IMR-90 (cell line): ENCODE measurements around the gene KCNQ1. TPM values are rescaled to one million over a fixed set of nuclear protein-coding genes. Genes with fewer than 3 reads are reported as not detected.
A peak's percentile ranks its signal among the peaks of the same experiment; 100 is the strongest.

Source experiments
- ATAC-seq: fragments of 200-7000 bp; cut with Tn5 transposase; 2 replicates; pipeline ENCODE4 v1.9.1; 2020; ENCODE audit warnings: low read depth, mild to moderate bottlenecking, moderate library complexity
- BruUV-seq: library from RNA; stranded (reverse); fragments of 400-500 nt; replicated peaks from 2 replicates; lab custom pipeline; 2021; lab: Mats Ljungman, UMichigan
- CTCF ChIA-PET: fragments of 300-600 bp; formaldehyde crosslinking; extraction: SDS; loops from one replicate; lab custom pipeline; 2021; ENCODE audit warnings: antibody characterized with exemption; lab: Yijun Ruan, JAX
- POLR2A ChIA-PET: fragments of 300-600 bp; sonication (Branson Sonifier 250); formaldehyde crosslinking; loops from one replicate; lab custom pipeline; 2022; ENCODE audit warnings: antibody characterized with exemption; ENCODE audit not compliant: unreplicated experiment; lab: Charles Lee
- DNase-seq: peaks from one replicate; pipeline ENCODE4 v3.0.0; 2013
- H2AFZ ChIP-seq: replicated peaks from 2 replicates; pipeline ENCODE3; 2013; ENCODE audit warnings: low read length, mild to moderate bottlenecking; ENCODE audit not compliant: poor library complexity
- H2AK5ac ChIP-seq: 2 replicates; pipeline ENCODE4 v1.6.1; 2013; ENCODE audit warnings: low read depth, low read length, inconsistent platforms
- H2AK9ac ChIP-seq: replicated peaks from 2 replicates; pipeline ENCODE3; 2013; ENCODE audit warnings: mild to moderate bottlenecking, low read depth, low read length, moderate library complexity; ENCODE audit not compliant: poor library complexity
- H2BK120ac ChIP-seq: 2 replicates; pipeline ENCODE4 v1.6.1; 2013; ENCODE audit warnings: low read depth, low read length, inconsistent platforms
- H2BK15ac ChIP-seq: 3 replicates; pipeline ENCODE4 v1.6.1; 2013; ENCODE audit warnings: low read depth, low read length, inconsistent platforms
- H2BK20ac ChIP-seq: 2 replicates; pipeline ENCODE4 v1.6.1; 2013; ENCODE audit warnings: low read depth, mild to moderate bottlenecking, inconsistent platforms, low read length, moderate library complexity
- H2BK5ac ChIP-seq: 2 replicates; pipeline ENCODE4 v1.6.1; 2013; ENCODE audit warnings: mild to moderate bottlenecking, low read depth, low read length, inconsistent platforms; ENCODE audit not compliant: poor library complexity, severe bottlenecking
- H3K14ac ChIP-seq: replicated peaks from 2 replicates; pipeline ENCODE4 v1.6.1; 2013; ENCODE audit warnings: low read depth, low read length, inconsistent platforms
- H3K18ac ChIP-seq: 2 replicates; pipeline ENCODE4 v1.6.1; 2013; ENCODE audit warnings: low read depth, low read length, control low read depth
- H3K23ac ChIP-seq: 2 replicates; pipeline ENCODE4 v1.6.1; 2013; ENCODE audit warnings: low read depth, low read length, inconsistent platforms
- H3K27ac ChIP-seq: 2 replicates; pipeline ENCODE4 v1.5.1; 2013; ENCODE audit warnings: mild to moderate bottlenecking, control low read depth, low read length; ENCODE audit not compliant: insufficient read depth
- H3K27me3 ChIP-seq: 2 replicates; pipeline ENCODE4 v1.6.1; 2013; ENCODE audit warnings: low read length; ENCODE audit not compliant: control insufficient read depth, insufficient read depth
- H3K36me3 ChIP-seq: 2 replicates; pipeline ENCODE4 v1.6.1; 2013; ENCODE audit warnings: low read length, mixed read lengths; ENCODE audit not compliant: control insufficient read depth, insufficient read depth
- H3K4ac ChIP-seq: 2 replicates; pipeline ENCODE4 v1.6.1; 2013; ENCODE audit warnings: low read depth, low read length, inconsistent platforms
- H3K4me1 ChIP-seq: 2 replicates; pipeline ENCODE4 v1.6.1; 2013; ENCODE audit warnings: low read length, mixed read lengths; ENCODE audit not compliant: control insufficient read depth, insufficient read depth
- H3K4me2 ChIP-seq: 2 replicates; pipeline ENCODE4 v1.6.1; 2013; ENCODE audit warnings: low read depth, mild to moderate bottlenecking, control low read depth, low read length, moderate library complexity
- H3K4me3 ChIP-seq: 2 replicates; pipeline ENCODE4 v1.5.1; 2013; ENCODE audit warnings: low read depth, mild to moderate bottlenecking, control low read depth, low read length, moderate library complexity; ENCODE audit not compliant: insufficient read depth
- H3K56ac ChIP-seq: 2 replicates; pipeline ENCODE4 v1.6.1; 2013; ENCODE audit warnings: low read length, inconsistent platforms; ENCODE audit not compliant: insufficient read depth; ENCODE audit errors: extremely low read depth
- H3K79me1 ChIP-seq, 2 experiments: 2 replicates each; pipeline ENCODE4 v1.6.1; 2013; ENCODE audit warnings: low read length in 2 of 2, inconsistent platforms in 1 of 2, low read depth in 1 of 2
- H3K9ac ChIP-seq: 2 replicates; pipeline ENCODE4 v1.6.1; 2013; ENCODE audit warnings: low read depth, low read length, control low read depth
- H3K9me1 ChIP-seq: 2 replicates; pipeline ENCODE4 v1.6.1; 2013; ENCODE audit warnings: low read length, inconsistent platforms; ENCODE audit not compliant: insufficient read depth
- H3K9me3 ChIP-seq: 2 replicates; pipeline ENCODE4 v1.6.1; 2013; ENCODE audit warnings: low read length; ENCODE audit not compliant: control insufficient read depth, insufficient read depth
- H4K20me1 ChIP-seq: 2 replicates; pipeline ENCODE4 v1.6.1; 2013; ENCODE audit warnings: low read length, inconsistent platforms; ENCODE audit not compliant: insufficient read depth
- H4K5ac ChIP-seq: 2 replicates; pipeline ENCODE4 v1.6.1; 2013; ENCODE audit warnings: mild to moderate bottlenecking, low read depth, low read length, control low read depth
- H4K8ac ChIP-seq, 2 experiments: 2 replicates each; pipeline ENCODE4 v1.6.1; 2013; ENCODE audit warnings: low read depth in 2 of 2, low read length in 2 of 2, control low read depth in 1 of 2, inconsistent platforms in 1 of 2
- H4K91ac ChIP-seq: 2 replicates; pipeline ENCODE4 v1.6.1; 2013; ENCODE audit warnings: low read depth, low read length, inconsistent platforms; ENCODE audit not compliant: insufficient read depth
- BHLHE40 ChIP-seq: fragments of 150-350 bp; IDR thresholded peaks from 2 replicates; pipeline ENCODE4 v1.6.1; 2016; ENCODE audit warnings: mild to moderate bottlenecking, low read depth, low read length
- CEBPB ChIP-seq: IDR thresholded peaks from 2 replicates; pipeline ENCODE4 v1.6.1; 2012; ENCODE audit warnings: low read depth, low read length, improper control_type of control experiment
- CHD1 ChIP-seq: IDR thresholded peaks from 2 replicates; pipeline ENCODE4 v1.6.1; 2012; ENCODE audit warnings: low read depth, low read length, improper control_type of control experiment
- CTCF ChIP-seq: conservative IDR thresholded peaks from 2 replicates; pipeline ENCODE4 v1.5.1; 2012; ENCODE audit warnings: mild to moderate bottlenecking, low read depth, low read length, improper control_type of control experiment
- ELK1 ChIP-seq: fragments of 150-350 bp; IDR thresholded peaks from 2 replicates; pipeline ENCODE4 v1.6.1; 2016; ENCODE audit warnings: low read depth, mild to moderate bottlenecking, low read length, moderate library complexity, borderline replicate concordance
- FOS ChIP-seq: fragments of 150-350 bp; IDR thresholded peaks from 2 replicates; pipeline ENCODE4 v1.6.1; 2016; ENCODE audit warnings: low read depth, low read length
- MAFK ChIP-seq: IDR thresholded peaks from 2 replicates; pipeline ENCODE4 v1.6.1; 2012; ENCODE audit warnings: low read depth, low read length, improper control_type of control experiment
- MAZ ChIP-seq: IDR thresholded peaks from 2 replicates; pipeline ENCODE4 v1.6.1; 2012; ENCODE audit warnings: low read depth, mild to moderate bottlenecking, low read length, improper control_type of control experiment, moderate library complexity, borderline replicate concordance
- MXI1 ChIP-seq: IDR thresholded peaks from 2 replicates; pipeline ENCODE4 v1.6.1; 2012; ENCODE audit warnings: low read depth, mild to moderate bottlenecking, low read length, moderate library complexity, borderline replicate concordance
- NFE2L2 ChIP-seq: fragments of 150-350 bp; IDR thresholded peaks from 2 replicates; pipeline ENCODE4 v1.6.1; 2016; ENCODE audit warnings: low read depth, mild to moderate bottlenecking, low read length
- POLR2A ChIP-seq: IDR thresholded peaks from 2 replicates; pipeline ENCODE4 v1.6.1; 2012; ENCODE audit warnings: mild to moderate bottlenecking, low read depth, low read length
- RAD21 ChIP-seq: IDR thresholded peaks from 2 replicates; pipeline ENCODE4 v1.6.1; 2012; ENCODE audit warnings: low read length, improper control_type of control experiment
- RCOR1 ChIP-seq: IDR thresholded peaks from 2 replicates; pipeline ENCODE4 v1.6.1; 2012; ENCODE audit warnings: mild to moderate bottlenecking, low read length, improper control_type of control experiment; ENCODE audit not compliant: insufficient replicate concordance
- RFX5 ChIP-seq: IDR thresholded peaks from 2 replicates; pipeline ENCODE4 v1.8.0; 2012; ENCODE audit warnings: low read depth, mild to moderate bottlenecking, low read length, moderate library complexity
- SMC3 ChIP-seq: fragments of 150-350 bp; IDR thresholded peaks from 2 replicates; pipeline ENCODE4 v1.6.1; 2016; ENCODE audit warnings: low read depth, mild to moderate bottlenecking, antibody characterized with exemption, low read length, moderate library complexity
- USF2 ChIP-seq: fragments of 150-350 bp; IDR thresholded peaks from 2 replicates; pipeline ENCODE4 v1.6.1; 2017; ENCODE audit warnings: mild to moderate bottlenecking, antibody characterized with exemption, low read length, low read depth
- WGBS, 2 experiments: methylation state at CpG; one replicate each; pipeline versions ENCODE4 v1.1.5 to v1.1.7; 2013; ENCODE audit warnings: missing lambda C conversion rate in 2 of 2; ENCODE audit not compliant: insufficient read length in 1 of 2; ENCODE audit errors: extremely low coverage in 2 of 2; 5-methylcytosine and 5-hydroxymethylcytosine counted together
- dilution Hi-C: fragments of 300-500 bp; cut with HindIII; formaldehyde crosslinking; loops from one replicate; pipeline ENCODE4 v1.14.3; 2018; ENCODE audit warnings: low sequenced_read_pairs; ENCODE audit not compliant: unreplicated experiment
- in situ Hi-C: fragments of 300-500 bp; cut with MboI; formaldehyde crosslinking; loops from 3 replicates; pipeline ENCODE4 v1.14.3; 2019; ENCODE audit warnings: low sequenced_read_pairs, inconsistent platforms, mixed read lengths
- intact Hi-C: fragments of 100-400 bp; cut with micrococcal nuclease; formaldehyde crosslinking; loops from 2 replicates; pipeline ENCODE4 v1.10.0; 2022
- polyA plus RNA-seq, 3 experiments: library from polyadenylated mRNA; depleted of rRNA; stranded (reverse); fragments of >200 nt; gene quantifications; 2 replicates each; pipeline ENCODE4 v1.2.3, GENCODE V29; 2012; ENCODE audit warnings: low replicate concordance in 1 of 3
- total RNA-seq: library from RNA; depleted of rRNA; stranded (reverse); fragments of >200 nt; gene quantifications from 2 replicates; pipeline ENCODE4 v1.2.3, GENCODE V29; 2012

KCNQ1 gene
- total and polyA plus RNA-seq, 2 of the 4 experiments (the other 2 are of a cell fraction): 0.07 TPM; not detected in 1

- in situ Hi-C loops: no loop called here
- Histone ChIP-seq H3K4me3 (no peak overlapping the region), H4K20me1 (no peaks in the 10 kb centered on the region), H2AK9ac (peak overlapping the region; percentile 25), H2BK120ac (no peak overlapping the region), H3K79me1 (no peaks in the 10 kb centered on the region), H3K4me2 (no peak overlapping the region), H2AK5ac (no peak overlapping the region), H3K56ac (no peak overlapping the region), H4K5ac (no peak overlapping the region), H3K14ac (no peak overlapping the region), H3K9ac (no peak overlapping the region), H2BK20ac (no peak overlapping the region), H3K27ac (no peak overlapping the region), H2BK15ac (no peak overlapping the region), H2AFZ (no peak overlapping the region), H3K9me3 (peaks cover 2% of the 10 kb centered on the region; the same call in 1 of the 2 replicates), H3K9me1 (no peaks in the 10 kb centered on the region), H3K18ac (no peak overlapping the region), H3K23ac (no peak overlapping the region), H4K91ac (no peak overlapping the region), H3K4ac (no peak overlapping the region), H4K8ac (no peak overlapping the region), H3K36me3 (no peaks in the 10 kb centered on the region), H3K4me1 (no peaks in the 10 kb centered on the region), H3K27me3 (peaks cover 34% of the 10 kb centered on the region), H2BK5ac (no peak overlapping the region)
- TF ChIP-seq RAD21 (no peak), POLR2A (no peak), RCOR1 (no peak), CEBPB (no peak), USF2 (no peak), RFX5 (no peak), MAFK (no peak), BHLHE40 (no peak), MAZ (no peak), CTCF (no peak), CHD1 (no peak), ELK1 (no peak), SMC3 (no peak), FOS (no peak), MXI1 (no peak), NFE2L2 (no peak)
- intact Hi-C loops: no loop called here
- CTCF ChIA-PET: no interaction called here
- ATAC-seq: no peak
- no peak for DNase-seq
- dilution Hi-C loops: no loop called here
- BruUV-seq: no TSS peak
- 82% methylated on average over 10 of the region's 16 CpGs; no CpG with 5 or more reads in 1 of the 2 experiments for WGBS, 2 experiments
- POLR2A ChIA-PET: no interaction called here
Measured at GRCh38 chr11:2547806-2548205, 103.0 kb downstream of the KCNQ1 start.
